Activated T-cell treated with anti-CD3 and anti-CD28 coated beads, Interleukin-2, amount 50 U/mL, for 4 hours (primary cell): ENCODE results near the gene LDAF1. TPM values are rescaled to one million over a fixed set of nuclear protein-coding genes. Genes with fewer than 3 reads are reported as not detected.
"Not testable (repeated sequence)": the region's sequence is repeated elsewhere in the genome, so short reads cannot be mapped to it uniquely, and the experiment has no call there.

Source experiments
- ATAC-seq, 2 donors: fragments of 200-7000 bp; cut with Tn5 transposase; one replicate each; pipeline ENCODE4 v1.10.0; 2021
- DNase-seq: peaks from one replicate; pipeline ENCODE4 v3.0.0-alpha.2; 2020
- H3K27me3 Mint-ChIP-seq: one replicate; pipeline ENCODE4 v1.8.0; 2021; ENCODE audit warnings: low read depth, mixed read lengths
- H3K36me3 Mint-ChIP-seq: one replicate; pipeline ENCODE4 v1.8.0; 2022; ENCODE audit warnings: mixed read lengths; ENCODE audit not compliant: insufficient read depth
- H3K4me1 Mint-ChIP-seq: one replicate; pipeline ENCODE4 v1.8.0; 2021; ENCODE audit warnings: low read depth, mixed read lengths
- H3K4me3 Mint-ChIP-seq: one replicate; pipeline ENCODE4 v1.8.0; 2021; ENCODE audit warnings: mild to moderate bottlenecking, moderate library complexity, mixed read lengths
- H3K9me3 Mint-ChIP-seq: one replicate; pipeline ENCODE4 v1.8.0; 2021; ENCODE audit warnings: mixed read lengths
- total RNA-seq, 3 donors: library from RNA; stranded (reverse); gene quantifications; one replicate each; pipeline ENCODE4 v1.2.1, GENCODE V29; 2021

The LDAF1 gene
- total RNA-seq, 3 donors from 2014 or later, result 5.1 to 6.6 (median 5.3) TPM

DNA sequence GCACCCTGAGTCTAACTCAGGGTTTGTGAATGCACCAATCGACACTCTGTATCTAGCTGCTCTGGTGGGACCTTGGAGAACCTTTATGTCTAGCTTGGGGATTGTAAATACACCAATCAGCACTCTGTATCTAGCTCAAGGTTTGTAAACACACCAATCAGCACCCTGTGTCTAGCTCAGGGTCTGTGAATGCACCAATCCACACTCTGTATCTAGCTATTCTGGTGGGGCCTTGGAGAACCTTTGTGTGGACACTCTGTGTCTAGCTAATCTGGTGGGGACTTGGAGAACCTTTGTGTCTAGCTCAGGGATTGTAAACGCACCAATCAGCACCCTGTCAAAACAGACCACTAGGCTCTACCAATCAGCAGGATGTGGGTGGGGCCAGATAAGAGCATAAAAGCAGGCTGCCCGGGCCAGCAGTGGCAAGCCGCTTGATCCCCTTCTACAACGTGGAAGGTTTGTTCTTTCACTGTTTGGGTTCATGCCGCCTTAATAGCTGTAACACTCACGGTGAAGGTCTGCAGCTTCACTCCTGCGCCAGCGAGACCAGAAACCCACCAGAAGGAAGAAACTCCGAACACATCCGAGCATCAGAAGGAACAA lies 5.2 kb upstream of the LDAF1 start:
- ATAC-seq, H3K4me1 Mint-ChIP-seq, H3K36me3 Mint-ChIP-seq, H3K9me3 Mint-ChIP-seq, DNase-seq, H3K4me3 Mint-ChIP-seq: not testable (repeated sequence)
- peaks cover 18% of the 10 kb centered on the region for H3K27me3 Mint-ChIP-seq

DNA sequence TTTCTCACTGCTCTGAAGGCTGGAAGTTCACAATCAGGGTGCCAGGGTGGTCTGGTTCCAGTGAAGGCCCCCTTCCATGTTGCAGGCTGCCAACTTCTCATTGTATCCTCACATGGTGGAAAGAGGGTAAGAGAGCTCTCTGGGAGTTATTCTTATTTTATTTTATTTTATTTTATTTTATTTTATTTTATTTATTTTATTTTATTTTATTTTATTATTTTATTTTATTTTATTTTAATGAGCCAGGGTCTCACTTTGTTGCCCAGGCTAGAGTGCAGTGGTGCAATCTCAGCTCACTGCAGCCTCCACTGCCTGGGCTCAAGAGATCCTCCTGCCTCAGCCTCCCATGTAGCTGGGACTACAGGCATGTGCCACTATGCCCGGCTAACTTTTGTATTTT lies 2.5 kb upstream of the LDAF1 start:
- not testable (repeated sequence) for H3K27me3 Mint-ChIP-seq, H3K36me3 Mint-ChIP-seq, DNase-seq, H3K4me3 Mint-ChIP-seq, H3K9me3 Mint-ChIP-seq, ATAC-seq
- peaks cover 17% of the 10 kb centered on the region for H3K4me1 Mint-ChIP-seq

GRCh38 chr16:21156767-21157467 lies 1.6 kb upstream of the LDAF1 start:
- no peak for ATAC-seq
- peaks cover 17% of the 10 kb centered on the region for H3K4me1 Mint-ChIP-seq
- no peaks in the 10 kb centered on the region for H3K27me3 Mint-ChIP-seq
- no peak for DNase-seq
- H3K36me3 Mint-ChIP-seq, result peaks cover 2% of the 10 kb centered on the region
- no peaks in the 10 kb centered on the region for H3K9me3 Mint-ChIP-seq
- no peak overlapping the region for H3K4me3 Mint-ChIP-seq

GRCh38 chr16:21157632-21158031 lies 842 bp upstream of the LDAF1 start:
- no peaks in the 10 kb centered on the region for H3K27me3 Mint-ChIP-seq
- DNase-seq (no peak), ATAC-seq (no peak)
- peaks cover 17% of the 10 kb centered on the region for H3K4me1 Mint-ChIP-seq
- peaks cover 4% of the 10 kb centered on the region for H3K36me3 Mint-ChIP-seq
- H3K9me3 Mint-ChIP-seq, result no peaks in the 10 kb centered on the region
- peak overlapping the region; percentile 87 for H3K4me3 Mint-ChIP-seq

DNA sequence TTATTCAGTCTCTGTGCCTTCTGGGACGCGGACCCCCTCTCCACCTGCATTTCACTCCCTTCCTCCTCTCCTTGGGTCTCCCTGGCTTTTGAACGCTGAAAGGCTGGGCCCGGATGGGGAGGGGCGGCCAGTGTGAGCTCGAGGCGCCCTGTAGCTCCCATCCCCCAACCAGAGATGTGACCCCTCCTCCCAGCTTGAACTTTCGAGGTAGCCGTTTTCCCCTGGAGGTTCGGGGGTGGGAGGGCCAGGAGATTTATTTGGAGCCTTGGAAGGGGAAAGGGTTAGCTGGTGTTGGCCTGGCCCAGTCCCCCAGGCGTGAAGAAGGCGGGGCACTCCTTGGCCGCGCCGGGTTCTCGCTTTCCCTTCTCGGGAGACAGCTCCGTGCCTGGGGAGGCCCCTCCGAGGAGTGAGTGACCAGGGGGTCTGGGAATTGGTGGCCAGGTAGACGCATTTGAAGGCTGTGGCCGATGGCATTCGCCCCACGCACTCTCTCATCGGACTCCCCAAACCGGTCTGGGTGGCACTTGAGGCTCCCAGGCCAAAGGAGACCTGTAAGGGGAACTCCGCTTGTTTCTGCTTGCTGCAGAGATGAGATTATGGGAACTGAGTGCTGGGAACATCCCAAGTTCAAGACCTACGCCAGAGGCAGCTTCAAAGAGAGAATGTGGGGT lies 942 bp downstream of the LDAF1 start:
- Mint-ChIP-seq H3K9me3 (no peaks in the 10 kb centered on the region), H3K4me3 (peak overlapping the region; percentile 87), H3K27me3 (no peaks in the 10 kb centered on the region), H3K36me3 (peaks cover 7% of the 10 kb centered on the region), H3K4me1 (peaks cover 17% of the 10 kb centered on the region)
- ATAC-seq (no peak), DNase-seq (no peak)

- Mint-ChIP-seq H3K9me3 (no peaks in the 10 kb centered on the region), H3K4me3 (no peak overlapping the region), H3K27me3 (no peaks in the 10 kb centered on the region), H3K36me3 (peaks cover 9% of the 10 kb centered on the region), H3K4me1 (peaks cover 17% of the 10 kb centered on the region)
- DNase-seq, result no peak
- no peak for ATAC-seq
Measured at GRCh38 chr16:21160276-21160675, 1.8 kb downstream of the LDAF1 start.

GRCh38 chr16:21161211-21161610 lies 2.7 kb downstream of the LDAF1 start:
- Mint-ChIP-seq H3K36me3 (peaks cover 9% of the 10 kb centered on the region), H3K4me1 (peaks cover 17% of the 10 kb centered on the region), H3K4me3 (no peak overlapping the region), H3K27me3 (no peaks in the 10 kb centered on the region), H3K9me3 (no peaks in the 10 kb centered on the region)
- DNase-seq, result no peak
- no peak for ATAC-seq

- no peak for ATAC-seq
- Mint-ChIP-seq H3K27me3 (no peaks in the 10 kb centered on the region), H3K4me3 (no peak overlapping the region), H3K9me3 (no peaks in the 10 kb centered on the region), H3K4me1 (peaks cover 13% of the 10 kb centered on the region), H3K36me3 (peaks cover 14% of the 10 kb centered on the region)
- no peak for DNase-seq
Measured at GRCh38 chr16:21162661-21163151, 4.2 kb downstream of the LDAF1 start.

- Mint-ChIP-seq H3K4me3 (no peak overlapping the region), H3K36me3 (peaks cover 14% of the 10 kb centered on the region), H3K4me1 (peaks cover 8% of the 10 kb centered on the region), H3K27me3 (no peaks in the 10 kb centered on the region), H3K9me3 (no peaks in the 10 kb centered on the region)
- ATAC-seq (no peak), DNase-seq (no peak)
Measured at GRCh38 chr16:21163576-21163975, 5.1 kb downstream of the LDAF1 start.

GRCh38 chr16:21164521-21165168 lies 6.2 kb downstream of the LDAF1 start:
- H3K36me3 Mint-ChIP-seq, result peaks cover 14% of the 10 kb centered on the region

DNA sequence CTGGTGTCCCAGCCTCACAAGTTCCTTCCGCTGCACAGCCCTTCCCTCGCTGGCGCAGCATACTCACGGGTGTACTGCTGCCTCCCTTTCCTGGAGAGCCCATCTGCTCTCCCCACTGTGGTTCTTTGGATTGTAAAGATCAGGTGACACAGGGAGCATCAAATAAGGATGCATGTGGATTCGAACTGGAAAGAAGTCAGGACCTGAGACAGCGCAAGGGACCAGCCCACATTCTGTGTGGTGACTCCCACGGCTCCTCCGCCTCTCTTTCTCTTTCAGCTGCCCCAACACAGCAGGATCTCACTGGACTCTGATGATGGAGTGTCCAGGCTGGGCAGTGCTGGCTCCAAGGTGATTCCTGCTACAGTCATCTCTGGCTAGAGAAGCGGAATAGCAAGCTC lies 8.1 kb downstream of the LDAF1 start:
- no peak overlapping the region for H3K4me3 Mint-ChIP-seq
- H3K4me1 Mint-ChIP-seq, result no peaks in the 10 kb centered on the region
- peaks cover 22% of the 10 kb centered on the region for H3K36me3 Mint-ChIP-seq
- no peaks in the 10 kb centered on the region for H3K9me3 Mint-ChIP-seq
- no peak for ATAC-seq
- no peaks in the 10 kb centered on the region for H3K27me3 Mint-ChIP-seq
- no peak for DNase-seq

More at GRCh38 chr16:21164521-21165168, 6.2 kb downstream of the LDAF1 start:
- DNase-seq, result no peak
- H3K9me3 Mint-ChIP-seq, result no peaks in the 10 kb centered on the region
- H3K4me1 Mint-ChIP-seq, result no peaks in the 10 kb centered on the region
- no peak overlapping the region for H3K4me3 Mint-ChIP-seq
- ATAC-seq, result no peak
- H3K27me3 Mint-ChIP-seq, result no peaks in the 10 kb centered on the region

GRCh38 chr16:21167360-21167759 lies 8.9 kb downstream of the LDAF1 start:
- no peaks in the 10 kb centered on the region for H3K27me3 Mint-ChIP-seq
- no peaks in the 10 kb centered on the region for H3K4me1 Mint-ChIP-seq
- DNase-seq (no peak), ATAC-seq (no peak)
- H3K4me3 Mint-ChIP-seq, result no peak overlapping the region
- H3K36me3 Mint-ChIP-seq, result peaks cover 20% of the 10 kb centered on the region
- no peaks in the 10 kb centered on the region for H3K9me3 Mint-ChIP-seq

- Mint-ChIP-seq H3K36me3 (peaks cover 23% of the 10 kb centered on the region), H3K4me3 (no peak overlapping the region), H3K9me3 (no peaks in the 10 kb centered on the region), H3K27me3 (no peaks in the 10 kb centered on the region), H3K4me1 (no peaks in the 10 kb centered on the region)
- ATAC-seq, result no peak
- no peak for DNase-seq
Measured at GRCh38 chr16:21167929-21168602, 9.6 kb downstream of the LDAF1 start.
